ENCODE measurements around the gene ITCH. TPM values are rescaled to one million over a fixed set of nuclear protein-coding genes. Genes with fewer than 3 reads are reported as not detected.

ITCH gene
- total and polyA plus RNA-seq, 2 of the 8 experiments (the other 6 are each of a cell fraction or from before 2014, with no cell fraction given), result 3.9 to 45.2 TPM

DNA sequence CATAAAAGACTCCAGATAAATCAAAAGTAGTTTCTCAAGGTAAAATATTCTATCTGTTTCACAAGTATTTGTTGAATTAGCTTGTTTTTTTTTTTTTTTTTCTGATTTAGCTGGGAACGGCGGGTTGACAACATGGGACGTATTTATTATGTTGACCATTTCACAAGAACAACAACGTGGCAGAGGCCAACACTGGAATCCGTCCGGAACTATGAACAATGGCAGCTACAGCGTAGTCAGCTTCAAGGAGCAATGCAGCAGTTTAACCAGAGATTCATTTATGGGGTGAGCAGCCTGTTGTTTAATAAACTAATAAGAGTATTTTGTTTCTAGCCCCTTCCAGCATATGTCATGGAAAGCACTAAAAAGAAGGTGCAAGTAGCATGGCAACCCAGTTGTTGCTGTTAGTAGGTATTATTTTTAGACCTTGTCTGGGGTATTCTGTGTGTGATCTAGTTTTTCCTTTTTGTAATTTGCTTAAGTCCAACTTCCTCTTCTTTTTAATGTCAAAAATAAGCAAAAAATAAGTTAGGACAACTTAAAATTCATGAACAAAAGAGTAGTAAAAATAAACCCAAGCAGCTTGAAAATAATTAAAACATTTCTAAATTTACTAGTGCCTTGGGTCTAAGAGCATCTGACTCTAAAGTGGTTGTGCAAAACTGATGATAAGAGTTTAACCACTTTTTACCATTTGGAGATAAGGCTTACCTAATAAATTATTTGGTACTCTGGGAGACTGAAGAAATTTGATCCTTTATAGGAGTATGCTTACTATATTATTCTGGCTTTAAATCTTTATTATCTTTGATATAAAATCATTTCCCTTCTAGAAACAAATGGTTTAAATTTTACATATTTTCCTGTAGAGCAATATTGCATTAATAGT is 82.3 kb downstream of the ITCH start:
- Histone ChIP-seq H2BK5ac (ENCODE audit: low read depth, low read length) (no peak overlapping the region), H3K23me2 (ENCODE audit: low read depth, low read length) (no peaks in the 10 kb centered on the region), H4K91ac (replicated peaks; ENCODE audit: insufficient read length, low read length) (no peak overlapping the region), H2BK12ac (ENCODE audit: low read depth, low read length) (no peak overlapping the region), H2BK20ac (ENCODE audit: low read length) (no peak overlapping the region), H3K56ac (replicated peaks; ENCODE audit: insufficient read length, low read depth, low read length) (no peak overlapping the region), H3K4me2 (ENCODE audit: insufficient read depth in 1 of 2, low read depth in 2 of 2, low read length in 2 of 2) (no peak overlapping the region), H4K20me1 (replicated peaks in 1 of 2; ENCODE audit: control insufficient read depth in 1 of 2, insufficient read depth in 2 of 2, low read length in 2 of 2) (peaks cover 0 to 2% of the 10 kb centered on the region in 2 experiments), H4K5ac (ENCODE audit: insufficient read length, low read depth, low read length) (no peak overlapping the region), H3K27ac (ENCODE audit: low read depth, low read length) (no peak overlapping the region), H3K4me1 (replicated peaks in 1 of 4; ENCODE audit: control insufficient read depth in 3 of 4, insufficient read depth in 4 of 4, low read length in 3 of 4) (no peaks in the 10 kb centered on the region), H3K4me3 (ENCODE audit: extremely low read depth in 1 of 4, insufficient read depth in 2 of 4, low read depth in 3 of 4, low read length in 4 of 4) (no peak overlapping the region), H3K9me3 (ENCODE audit: insufficient read depth in 2 of 2, low read depth in 1 of 2, low read length in 1 of 2) (no peaks in the 10 kb centered on the region), H2BK15ac (ENCODE audit: low read length) (no peak overlapping the region), H2BK120ac (replicated peaks; ENCODE audit: low read depth, low read length) (no peak overlapping the region), H3K14ac (ENCODE audit: insufficient read length) (no peak overlapping the region), H3K79me1 (ENCODE audit: low read depth, low read length) (no peaks in the 10 kb centered on the region), H3K18ac (ENCODE audit: extremely low read depth, low read length) (no peak overlapping the region), H3K36me3 (ENCODE audit: control insufficient read depth in 2 of 4, insufficient read depth in 4 of 4, low read length in 3 of 4) (peaks cover 7 to 63% (median 39%) of the 10 kb centered on the region in 4 experiments), H3K9ac (replicated peaks in 1 of 4; ENCODE audit: extremely low read depth in 1 of 4, low read depth in 3 of 4, low read length in 3 of 4) (no peak overlapping the region), H2AK5ac (ENCODE audit: low read depth, low read length) (no peak overlapping the region), H3K27me3 (replicated peaks in 1 of 4; ENCODE audit: control insufficient read depth in 3 of 4, extremely low read depth in 1 of 4, insufficient read depth in 3 of 4, low read length in 3 of 4) (no peaks in the 10 kb centered on the region), H3K4ac (replicated peaks; ENCODE audit: insufficient read length, low read depth, low read length) (no peak overlapping the region), H3K79me2 (ENCODE audit: control insufficient read depth in 1 of 2, insufficient read depth in 2 of 2, low read length in 2 of 2) (no peaks in the 10 kb centered on the region), H3K23ac (ENCODE audit: insufficient read length) (no peak overlapping the region), H4K8ac (ENCODE audit: extremely low read depth, insufficient read depth, low read length) (no peak overlapping the region), H2AFZ (ENCODE audit: low read length) (no peak overlapping the region)
- no peak for FAIRE-seq
- WGBS, 2 experiments (ENCODE audit: extremely low coverage in 1 of 2, insufficient coverage in 1 of 2, insufficient read length in 1 of 2, insufficient replicate concordance in 2 of 2, low coverage in 1 of 2, low lambda C conversion rate in 2 of 2, missing lambda C conversion rate in 1 of 2), result 97% methylated on average over 7 of the region's 7 CpGs; no CpG with 5 or more reads in 1 of the 2 experiments
- CTCF ChIA-PET (ENCODE audit: partially characterized antibody), result no interaction called here
- POLR2A ChIA-PET (ENCODE audit: partially characterized antibody), result no interaction called here
- no peak for DNase-seq (ENCODE audit: low read depth in 1 of 2, low spot score in 2 of 2)
- TF ChIP-seq POLR2A (IDR thresholded peaks at IDR 0.05; ENCODE audit: control extremely low read depth in 1 of 2, low read depth in 2 of 2, low read length in 2 of 2), result no peak
- no peak for TF ChIP-seq SUZ12 (IDR thresholded peaks at IDR 0.05; ENCODE audit: low read length)
- no peak for TF ChIP-seq NANOG (IDR thresholded peaks at IDR 0.05; ENCODE audit: insufficient read depth, low read depth, low read length, poor library complexity, severe bottlenecking)
- TF ChIP-seq, protein P1, sequence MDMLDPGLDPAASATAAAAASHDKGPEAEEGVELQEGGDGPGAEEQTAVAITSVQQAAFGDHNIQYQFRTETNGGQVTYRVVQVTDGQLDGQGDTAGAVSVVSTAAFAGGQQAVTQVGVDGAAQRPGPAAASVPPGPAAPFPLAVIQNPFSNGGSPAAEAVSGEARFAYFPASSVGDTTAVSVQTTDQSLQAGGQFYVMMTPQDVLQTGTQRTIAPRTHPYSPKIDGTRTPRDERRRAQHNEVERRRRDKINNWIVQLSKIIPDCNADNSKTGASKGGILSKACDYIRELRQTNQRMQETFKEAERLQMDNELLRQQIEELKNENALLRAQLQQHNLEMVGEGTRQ (IDR thresholded peaks at IDR 0.05; ENCODE audit: low read length), result no peak
- TF ChIP-seq GABPA (IDR thresholded peaks at IDR 0.05; ENCODE audit: borderline replicate concordance, insufficient read depth, low read length), result no peak
- TF ChIP-seq KDM5A (IDR thresholded peaks at IDR 0.05; ENCODE audit: low read length), result no peak
